Measurements from ENCODE around the gene COL20A1.

- TF ChIP-seq RNF2 (IDR thresholded peaks at IDR 0.05; ENCODE audit: borderline replicate concordance, low read depth), result no peak
- no peak for TF ChIP-seq CTCF (IDR thresholded peaks at IDR 0.05)
- TF ChIP-seq ZSCAN20 (CRISPR knock-in tag; IDR thresholded peaks at IDR 0.05), result no peak
- TF ChIP-seq, protein P1, sequence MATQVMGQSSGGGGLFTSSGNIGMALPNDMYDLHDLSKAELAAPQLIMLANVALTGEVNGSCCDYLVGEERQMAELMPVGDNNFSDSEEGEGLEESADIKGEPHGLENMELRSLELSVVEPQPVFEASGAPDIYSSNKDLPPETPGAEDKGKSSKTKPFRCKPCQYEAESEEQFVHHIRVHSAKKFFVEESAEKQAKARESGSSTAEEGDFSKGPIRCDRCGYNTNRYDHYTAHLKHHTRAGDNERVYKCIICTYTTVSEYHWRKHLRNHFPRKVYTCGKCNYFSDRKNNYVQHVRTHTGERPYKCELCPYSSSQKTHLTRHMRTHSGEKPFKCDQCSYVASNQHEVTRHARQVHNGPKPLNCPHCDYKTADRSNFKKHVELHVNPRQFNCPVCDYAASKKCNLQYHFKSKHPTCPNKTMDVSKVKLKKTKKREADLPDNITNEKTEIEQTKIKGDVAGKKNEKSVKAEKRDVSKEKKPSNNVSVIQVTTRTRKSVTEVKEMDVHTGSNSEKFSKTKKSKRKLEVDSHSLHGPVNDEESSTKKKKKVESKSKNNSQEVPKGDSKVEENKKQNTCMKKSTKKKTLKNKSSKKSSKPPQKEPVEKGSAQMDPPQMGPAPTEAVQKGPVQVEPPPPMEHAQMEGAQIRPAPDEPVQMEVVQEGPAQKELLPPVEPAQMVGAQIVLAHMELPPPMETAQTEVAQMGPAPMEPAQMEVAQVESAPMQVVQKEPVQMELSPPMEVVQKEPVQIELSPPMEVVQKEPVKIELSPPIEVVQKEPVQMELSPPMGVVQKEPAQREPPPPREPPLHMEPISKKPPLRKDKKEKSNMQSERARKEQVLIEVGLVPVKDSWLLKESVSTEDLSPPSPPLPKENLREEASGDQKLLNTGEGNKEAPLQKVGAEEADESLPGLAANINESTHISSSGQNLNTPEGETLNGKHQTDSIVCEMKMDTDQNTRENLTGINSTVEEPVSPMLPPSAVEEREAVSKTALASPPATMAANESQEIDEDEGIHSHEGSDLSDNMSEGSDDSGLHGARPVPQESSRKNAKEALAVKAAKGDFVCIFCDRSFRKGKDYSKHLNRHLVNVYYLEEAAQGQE (IDR thresholded peaks at IDR 0.05), result no peak
- TF ChIP-seq POLR2A (IDR thresholded peaks at IDR 0.05; ENCODE audit: low read length), result no peak
- no peak for TF ChIP-seq ELK1 (IDR thresholded peaks at IDR 0.05; ENCODE audit: low read depth, low read length)
- no peak for TF ChIP-seq GATA3 (IDR thresholded peaks at IDR 0.05; ENCODE audit: borderline replicate concordance)
- TF ChIP-seq RCOR1 (IDR thresholded peaks at IDR 0.05; ENCODE audit: low read depth, low read length), result no peak
- TF ChIP-seq JUN (IDR thresholded peaks at IDR 0.05), result no peak
- no peak for TF ChIP-seq HES2 (IDR thresholded peaks at IDR 0.05)
- TF ChIP-seq RARB (CRISPR knock-in tag; IDR thresholded peaks at IDR 0.05), result no peak
- no peak for TF ChIP-seq ESRRA (IDR thresholded peaks at IDR 0.05; ENCODE audit: borderline replicate concordance, low read length)
Observed at GRCh38 chr20:63363981-63364561, 71.1 kb downstream of the COL20A1 start.

All from A549 (cell line).